ENCODE data around the gene RAI14. TPM values are rescaled to one million over a fixed set of nuclear protein-coding genes. Genes with fewer than 3 reads are reported as not detected.

Gene RAI14
- total RNA-seq, 2 experiments from 2014 or later, result 0.92 to 12.3 TPM

- BruUV-seq (replicated peaks), result no TSS peak
- H3K27ac ChIP-seq (ENCODE audit: low read depth, low read length, poor library complexity, severe bottlenecking), result no peak overlapping the region
- H2AFZ ChIP-seq (ENCODE audit: low read length), result no peak overlapping the region
- H3K9me2 ChIP-seq (ENCODE audit: insufficient read depth, low read length), result no peaks in the 10 kb centered on the region
- CTCF ChIA-PET (ENCODE audit: unreplicated experiment), result interaction anchor here (0.6 to 1.3 kb wide), 2 partner anchors 20 to 85 kb away, joined by 3 read pairs; no protein-coding TSS in a partner anchor
- TF ChIP-seq EZH2phosphoT487 (IDR thresholded peaks at IDR 0.05; ENCODE audit: borderline replicate concordance, low read depth, low read length), result no peak
- TF ChIP-seq, protein P1, sequence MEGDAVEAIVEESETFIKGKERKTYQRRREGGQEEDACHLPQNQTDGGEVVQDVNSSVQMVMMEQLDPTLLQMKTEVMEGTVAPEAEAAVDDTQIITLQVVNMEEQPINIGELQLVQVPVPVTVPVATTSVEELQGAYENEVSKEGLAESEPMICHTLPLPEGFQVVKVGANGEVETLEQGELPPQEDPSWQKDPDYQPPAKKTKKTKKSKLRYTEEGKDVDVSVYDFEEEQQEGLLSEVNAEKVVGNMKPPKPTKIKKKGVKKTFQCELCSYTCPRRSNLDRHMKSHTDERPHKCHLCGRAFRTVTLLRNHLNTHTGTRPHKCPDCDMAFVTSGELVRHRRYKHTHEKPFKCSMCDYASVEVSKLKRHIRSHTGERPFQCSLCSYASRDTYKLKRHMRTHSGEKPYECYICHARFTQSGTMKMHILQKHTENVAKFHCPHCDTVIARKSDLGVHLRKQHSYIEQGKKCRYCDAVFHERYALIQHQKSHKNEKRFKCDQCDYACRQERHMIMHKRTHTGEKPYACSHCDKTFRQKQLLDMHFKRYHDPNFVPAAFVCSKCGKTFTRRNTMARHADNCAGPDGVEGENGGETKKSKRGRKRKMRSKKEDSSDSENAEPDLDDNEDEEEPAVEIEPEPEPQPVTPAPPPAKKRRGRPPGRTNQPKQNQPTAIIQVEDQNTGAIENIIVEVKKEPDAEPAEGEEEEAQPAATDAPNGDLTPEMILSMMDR (conservative IDR thresholded peaks at IDR 0.05; ENCODE audit: low read length), result no peak
- DNase-seq (ENCODE audit: low spot score), result no peak
- POLR2A ChIA-PET, result no interaction called here
- H4K20me1 ChIP-seq (ENCODE audit: insufficient read depth, low read length), result no peaks in the 10 kb centered on the region
- intact Hi-C loops (cut with micrococcal nuclease; ENCODE audit: unreplicated experiment), result no loop called here
- H3K4me3 ChIP-seq (ENCODE audit: low read depth, low read length, poor library complexity, severe bottlenecking), result no peak overlapping the region
- no peak overlapping the region for H3K4me2 ChIP-seq (ENCODE audit: low read length)
- H3K4me1 ChIP-seq (ENCODE audit: insufficient read depth, low read length, poor library complexity, severe bottlenecking), result no peaks in the 10 kb centered on the region
- no peaks in the 10 kb centered on the region for H3K36me3 ChIP-seq (ENCODE audit: insufficient read depth, low read length)
- no peaks in the 10 kb centered on the region for H3K9me3 ChIP-seq (ENCODE audit: low read length)
- no peaks in the 10 kb centered on the region for H3K79me2 ChIP-seq (ENCODE audit: insufficient read depth, low read depth, low read length)
Measured at GRCh38 chr5:34844999-34845398, 188.9 kb downstream of the RAI14 start.

DNA sequence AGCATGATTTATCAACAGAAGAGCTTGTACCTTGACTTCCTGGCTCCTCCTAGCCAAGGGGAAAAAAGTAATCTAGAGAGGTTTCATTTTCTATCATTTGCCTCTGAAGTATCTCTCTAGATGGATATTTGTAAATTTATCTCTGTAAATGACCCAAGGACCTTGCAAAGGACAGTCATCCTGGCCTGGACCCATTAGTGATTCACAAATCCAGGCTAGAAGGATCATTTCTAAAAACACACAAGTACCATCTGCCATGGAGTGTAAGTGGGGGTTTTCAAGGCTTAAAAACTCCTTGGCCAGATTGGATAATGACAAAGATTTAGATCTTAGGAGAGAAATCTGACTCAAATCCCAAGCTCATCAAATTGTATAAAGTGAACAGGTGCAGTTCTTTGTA is 190.9 kb downstream of the RAI14 start:
- H3K9me3 ChIP-seq (ENCODE audit: low read length), result no peaks in the 10 kb centered on the region
- no peaks in the 10 kb centered on the region for H3K79me2 ChIP-seq (ENCODE audit: insufficient read depth, low read depth, low read length)
- no peaks in the 10 kb centered on the region for H3K4me1 ChIP-seq (ENCODE audit: insufficient read depth, low read length, poor library complexity, severe bottlenecking)
- H4K20me1 ChIP-seq (ENCODE audit: insufficient read depth, low read length), result no peaks in the 10 kb centered on the region
- ChIA-PET POLR2A (interaction anchor here (0.6 to 1.3 kb wide), 4 partner anchors 25 to 101 kb away, joined by 3 read pairs; no protein-coding TSS in a partner anchor), CTCF (ENCODE audit: unreplicated experiment) (interaction anchor here (0.6 kb wide), 1 partner anchor 57 kb away, joined by 5 read pairs; no protein-coding TSS in a partner anchor)
- no peaks in the 10 kb centered on the region for H3K9me2 ChIP-seq (ENCODE audit: insufficient read depth, low read length)
- intact Hi-C loops (cut with micrococcal nuclease; ENCODE audit: unreplicated experiment), result no loop called here
- BruUV-seq (replicated peaks), result no TSS peak
- H3K4me2 ChIP-seq (ENCODE audit: low read length), result no peak overlapping the region
- no peak overlapping the region for H3K27ac ChIP-seq (ENCODE audit: low read depth, low read length, poor library complexity, severe bottlenecking)
- no peaks in the 10 kb centered on the region for H3K36me3 ChIP-seq (ENCODE audit: insufficient read depth, low read length)
- no peak overlapping the region for H2AFZ ChIP-seq (ENCODE audit: low read length)
- DNase-seq (ENCODE audit: low spot score), result no peak
- no peak for TF ChIP-seq EZH2phosphoT487 (IDR thresholded peaks at IDR 0.05; ENCODE audit: borderline replicate concordance, low read depth, low read length)
- TF ChIP-seq, protein P1 (conservative IDR thresholded peaks at IDR 0.05; ENCODE audit: low read length), result no peak
- no peak overlapping the region for H3K4me3 ChIP-seq (ENCODE audit: low read depth, low read length, poor library complexity, severe bottlenecking)

DNA sequence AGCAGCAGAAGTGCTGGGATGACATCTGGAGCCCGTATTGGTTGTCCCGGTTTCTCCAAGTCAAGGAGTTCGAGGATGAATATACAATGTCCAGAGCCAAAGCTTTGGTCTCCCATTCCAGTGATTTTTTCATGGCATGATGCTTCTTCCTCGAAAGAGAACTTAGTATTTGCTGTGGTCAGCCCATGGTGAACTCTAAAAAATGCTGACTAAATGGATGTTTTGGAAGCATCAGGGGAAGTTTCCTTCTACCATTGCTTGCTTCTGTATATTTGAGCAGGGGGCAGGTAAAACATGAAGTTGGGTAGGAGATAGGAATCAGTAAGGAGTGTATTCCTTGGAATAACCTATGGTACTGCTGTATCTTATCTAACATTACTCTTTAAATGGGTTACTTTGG is 191.4 kb downstream of the RAI14 start:
- Histone ChIP-seq H3K27ac (ENCODE audit: low read depth, low read length, poor library complexity, severe bottlenecking) (no peak overlapping the region), H3K9me2 (ENCODE audit: insufficient read depth, low read length) (no peaks in the 10 kb centered on the region), H3K9me3 (ENCODE audit: low read length) (no peaks in the 10 kb centered on the region), H3K79me2 (ENCODE audit: insufficient read depth, low read depth, low read length) (no peaks in the 10 kb centered on the region), H3K4me3 (ENCODE audit: low read depth, low read length, poor library complexity, severe bottlenecking) (no peak overlapping the region), H4K20me1 (ENCODE audit: insufficient read depth, low read length) (no peaks in the 10 kb centered on the region), H2AFZ (ENCODE audit: low read length) (no peak overlapping the region), H3K4me1 (ENCODE audit: insufficient read depth, low read length, poor library complexity, severe bottlenecking) (no peaks in the 10 kb centered on the region), H3K4me2 (ENCODE audit: low read length) (no peak overlapping the region), H3K36me3 (ENCODE audit: insufficient read depth, low read length) (no peaks in the 10 kb centered on the region)
- ChIA-PET POLR2A (interaction anchor here (0.7 to 1.3 kb wide), 3 partner anchors 25 to 1415 kb away, joined by 3 read pairs; no protein-coding TSS in a partner anchor), CTCF (ENCODE audit: unreplicated experiment) (interaction anchor here (0.6 kb wide), 1 partner anchor 56 kb away, joined by 5 read pairs; no protein-coding TSS in a partner anchor)
- TF ChIP-seq, protein P1 (conservative IDR thresholded peaks at IDR 0.05; ENCODE audit: low read length), result no peak
- no peak for TF ChIP-seq EZH2phosphoT487 (IDR thresholded peaks at IDR 0.05; ENCODE audit: borderline replicate concordance, low read depth, low read length)
- DNase-seq (ENCODE audit: low spot score), result no peak
- intact Hi-C loops (cut with micrococcal nuclease; ENCODE audit: unreplicated experiment), result no loop called here
- BruUV-seq (replicated peaks), result no TSS peak
